HS-27A (cell line): ENCODE measurements around the gene APOA4.

ENCODE experiments used
- DNase-seq: peaks from one replicate; pipeline ENCODE4 v3.0.0-alpha.2; 2012; ENCODE audit warnings: low read depth, missing footprints

Gene APOA4

DNA sequence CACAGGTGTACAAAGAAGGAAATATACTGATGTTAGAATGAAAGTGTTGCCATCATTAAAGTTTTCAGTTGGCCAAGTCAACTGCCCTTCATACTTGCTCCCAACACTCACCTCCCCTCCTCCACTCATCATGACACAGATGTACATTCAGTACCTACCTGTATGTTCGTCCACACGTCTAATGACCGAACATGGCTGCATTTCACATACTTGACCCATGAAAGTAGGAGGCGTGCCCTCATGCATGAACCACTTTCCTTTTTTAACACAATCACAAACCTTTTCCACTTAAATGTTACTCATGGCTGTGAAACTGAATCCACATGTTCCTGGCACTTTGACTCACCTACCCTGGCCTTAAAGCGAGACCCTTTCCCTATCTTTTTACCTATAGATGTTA is 47.1 kb downstream of the APOA4 start:
- no peak for DNase-seq

DNA sequence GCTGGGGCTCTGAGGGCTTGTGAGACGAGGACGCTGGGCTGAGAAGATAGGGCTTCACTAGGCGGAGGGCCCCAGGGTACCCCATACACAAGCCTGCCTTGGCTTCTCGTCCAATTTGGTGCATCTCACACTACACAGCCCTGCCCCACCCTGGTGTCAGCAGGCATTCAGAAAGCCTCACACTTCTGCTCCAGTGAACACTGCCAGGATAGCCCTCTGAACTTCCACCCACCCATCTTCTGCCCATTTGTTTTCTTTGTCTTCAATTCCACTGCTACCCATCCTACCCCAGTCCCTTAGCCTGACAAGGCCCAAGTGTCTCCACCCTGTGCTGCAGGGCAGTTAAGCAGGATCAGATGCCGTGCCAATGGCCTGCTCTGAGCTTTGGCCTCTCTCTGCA is 48.4 kb downstream of the APOA4 start:
- no peak for DNase-seq

DNA sequence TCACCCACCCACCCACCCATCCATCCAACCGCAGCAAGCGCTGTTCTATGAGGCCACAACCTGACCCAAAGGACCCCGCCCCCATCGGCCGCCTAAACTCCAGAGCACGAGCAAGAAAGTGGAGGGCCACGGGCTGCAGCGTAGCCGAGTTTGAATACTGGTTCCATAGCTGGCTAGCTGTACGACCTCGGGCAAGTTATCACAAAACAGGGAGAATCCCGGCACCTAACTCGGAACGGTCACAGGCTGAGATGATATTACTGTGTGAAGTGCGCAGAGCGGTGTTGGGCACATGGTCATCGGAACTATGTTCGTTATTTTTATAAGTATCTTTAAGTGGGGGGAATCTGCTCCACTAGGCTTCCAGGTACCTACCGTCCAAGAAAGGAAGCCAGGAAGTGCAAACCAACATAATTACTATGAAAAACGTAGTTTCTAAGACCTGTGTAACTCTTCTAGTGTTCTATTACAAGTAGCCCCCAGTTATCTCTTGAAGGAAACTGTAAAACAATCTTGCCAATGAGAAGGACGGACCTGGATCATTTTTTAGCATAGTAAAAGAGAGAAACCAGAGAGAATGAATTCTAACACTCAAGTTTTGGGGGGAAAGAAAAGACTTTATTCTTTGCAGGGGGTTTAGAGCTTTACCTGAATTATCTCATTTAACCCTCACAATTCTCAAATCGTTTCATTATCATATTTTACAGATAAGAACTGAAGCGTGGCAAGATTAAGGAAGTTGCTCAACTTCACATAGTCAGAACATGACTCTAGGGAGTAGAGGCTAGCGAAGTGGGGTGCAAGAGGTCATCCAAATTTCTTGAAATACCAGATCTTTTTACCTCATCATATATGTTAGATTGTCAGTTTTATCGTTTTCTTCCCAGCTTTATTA is 49.7 kb downstream of the APOA4 start:
- no peak for DNase-seq

DNA sequence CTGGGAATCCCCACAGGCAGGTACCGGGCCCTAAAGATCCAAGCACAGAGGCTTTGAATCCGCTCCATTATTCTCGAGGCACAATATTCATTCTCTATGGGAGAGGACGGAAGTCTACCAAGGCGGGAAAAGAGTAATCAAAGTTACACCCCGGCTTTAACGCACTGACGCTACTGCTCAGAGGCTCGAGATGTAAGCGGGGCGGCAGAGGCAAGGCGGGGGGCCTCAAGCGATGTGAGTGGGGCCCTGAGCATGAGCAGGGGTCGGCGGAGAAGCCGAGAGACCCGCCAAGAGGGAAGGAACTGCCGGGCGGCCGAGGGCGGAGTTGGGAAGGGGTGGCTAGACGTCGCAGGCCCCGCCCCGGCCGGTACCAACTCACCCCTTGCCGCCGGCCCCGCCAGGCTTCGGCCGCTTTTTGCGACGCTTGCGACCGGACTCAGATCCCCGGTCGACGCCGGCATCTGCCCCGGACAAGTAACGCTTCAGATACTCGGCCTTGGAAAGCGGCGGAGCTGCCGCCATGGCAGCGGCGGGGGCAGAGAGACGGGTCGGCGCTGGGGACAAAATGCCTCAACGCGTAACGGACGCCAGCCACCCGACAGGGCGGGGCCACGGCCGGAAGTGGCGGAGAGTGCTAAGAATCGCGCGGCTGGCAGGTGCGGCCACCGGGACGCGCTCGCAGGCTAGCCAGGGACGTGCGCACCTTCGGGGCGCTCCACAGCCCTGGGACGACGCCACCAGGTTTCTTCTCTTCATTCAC is 50.5 kb downstream of the APOA4 start, which contains the start of gene BUD13:
Gene BUD13, minus strand, starts transcription at position 545 of the 760 bp plus-strand sequence. Its CDS starts 23 bp downstream, at position 522.
- peak; percentile 42 for DNase-seq

DNA sequence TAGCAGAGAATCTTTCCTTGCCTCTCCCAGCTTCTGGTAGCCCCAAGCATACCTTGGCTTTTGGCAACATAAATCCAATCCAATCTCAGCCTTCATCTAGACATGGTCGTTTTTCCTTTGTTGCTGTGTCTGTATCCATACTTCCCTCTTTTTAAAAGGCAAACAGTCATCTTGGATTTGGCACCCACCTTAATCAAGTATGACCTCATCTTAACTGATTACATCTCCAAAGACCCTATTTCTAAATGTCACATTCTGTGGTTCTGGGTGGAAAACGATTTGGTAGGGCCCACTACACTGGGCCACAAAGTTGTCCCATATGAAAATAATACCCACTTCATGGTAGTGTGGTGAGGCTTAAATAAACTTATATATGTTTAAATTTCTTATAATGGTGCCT is 51.2 kb downstream of the APOA4 start:
- no peak for DNase-seq
